C4-2B (cell line): ENCODE results near the gene HK2.

Experiments
- H3K27ac ChIP-seq: fragments of 450-650 bp; 2 replicates; pipeline ENCODE4 v1.5.1; 2017
- ZFX ChIP-seq: fragments of 450-650 bp; IDR thresholded peaks from 2 replicates; pipeline ENCODE4 v1.6.1; 2017
- TF ChIP-seq, protein P1 (sequence below): fragments of 450-650 bp; conservative IDR thresholded peaks from 2 replicates; pipeline ENCODE4 v1.5.1; 2017; ENCODE audit warnings: mild to moderate bottlenecking

HK2 gene

DNA sequence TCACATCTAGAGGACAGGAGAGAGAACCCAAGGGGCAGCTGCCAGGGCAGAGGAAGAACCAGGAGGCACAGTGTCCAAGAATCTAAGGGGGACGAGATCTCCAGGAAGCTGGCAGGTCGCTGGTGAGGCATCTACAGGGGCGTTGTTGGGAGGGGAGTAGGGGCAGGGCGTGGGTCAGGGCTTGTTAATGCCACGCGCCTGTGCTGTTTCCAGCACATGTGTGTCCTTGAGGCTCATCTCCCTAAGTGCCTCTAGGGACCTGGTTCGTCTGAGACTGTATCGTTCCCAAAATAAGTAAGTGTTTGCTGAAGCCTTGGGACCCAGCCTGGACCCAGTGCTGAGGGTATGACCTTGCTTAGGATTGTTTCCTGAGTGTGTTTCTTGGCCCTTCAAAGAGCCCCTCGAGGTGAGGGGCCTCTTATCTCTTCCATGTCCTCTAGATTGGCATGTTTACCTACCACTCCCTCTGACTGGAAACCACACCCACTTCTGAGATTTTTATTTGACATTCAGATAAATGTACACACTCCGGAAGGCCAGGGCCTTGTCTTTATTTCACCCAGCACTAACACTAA is 22.2 kb downstream of the HK2 start:
- H3K27ac ChIP-seq: peak overlapping the region; percentile 49
- TF ChIP-seq, protein P1, sequence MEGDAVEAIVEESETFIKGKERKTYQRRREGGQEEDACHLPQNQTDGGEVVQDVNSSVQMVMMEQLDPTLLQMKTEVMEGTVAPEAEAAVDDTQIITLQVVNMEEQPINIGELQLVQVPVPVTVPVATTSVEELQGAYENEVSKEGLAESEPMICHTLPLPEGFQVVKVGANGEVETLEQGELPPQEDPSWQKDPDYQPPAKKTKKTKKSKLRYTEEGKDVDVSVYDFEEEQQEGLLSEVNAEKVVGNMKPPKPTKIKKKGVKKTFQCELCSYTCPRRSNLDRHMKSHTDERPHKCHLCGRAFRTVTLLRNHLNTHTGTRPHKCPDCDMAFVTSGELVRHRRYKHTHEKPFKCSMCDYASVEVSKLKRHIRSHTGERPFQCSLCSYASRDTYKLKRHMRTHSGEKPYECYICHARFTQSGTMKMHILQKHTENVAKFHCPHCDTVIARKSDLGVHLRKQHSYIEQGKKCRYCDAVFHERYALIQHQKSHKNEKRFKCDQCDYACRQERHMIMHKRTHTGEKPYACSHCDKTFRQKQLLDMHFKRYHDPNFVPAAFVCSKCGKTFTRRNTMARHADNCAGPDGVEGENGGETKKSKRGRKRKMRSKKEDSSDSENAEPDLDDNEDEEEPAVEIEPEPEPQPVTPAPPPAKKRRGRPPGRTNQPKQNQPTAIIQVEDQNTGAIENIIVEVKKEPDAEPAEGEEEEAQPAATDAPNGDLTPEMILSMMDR: no peak
- TF ChIP-seq ZFX: no peak

DNA sequence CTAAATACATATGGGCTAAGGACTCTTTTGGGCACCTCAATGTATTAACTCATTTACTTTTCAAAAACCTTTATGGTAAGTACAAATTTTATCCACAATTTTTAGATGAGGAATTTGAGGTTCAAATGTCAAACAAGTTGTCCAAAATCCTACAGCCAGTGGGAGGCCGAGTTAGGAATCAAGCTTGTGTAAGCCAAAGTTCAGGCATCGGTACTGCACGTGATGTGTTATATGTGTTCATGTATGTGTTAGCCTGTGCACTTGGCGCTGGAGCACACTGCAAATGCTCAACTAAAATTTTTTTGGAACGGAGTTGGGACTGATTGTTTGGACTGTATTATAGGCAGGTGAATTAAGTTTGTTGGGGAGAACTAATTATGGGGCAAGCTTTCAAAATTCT is 22.7 kb downstream of the HK2 start:
- TF ChIP-seq, protein P1: no peak
- TF ChIP-seq ZFX: no peak
- H3K27ac ChIP-seq: no peak overlapping the region

DNA sequence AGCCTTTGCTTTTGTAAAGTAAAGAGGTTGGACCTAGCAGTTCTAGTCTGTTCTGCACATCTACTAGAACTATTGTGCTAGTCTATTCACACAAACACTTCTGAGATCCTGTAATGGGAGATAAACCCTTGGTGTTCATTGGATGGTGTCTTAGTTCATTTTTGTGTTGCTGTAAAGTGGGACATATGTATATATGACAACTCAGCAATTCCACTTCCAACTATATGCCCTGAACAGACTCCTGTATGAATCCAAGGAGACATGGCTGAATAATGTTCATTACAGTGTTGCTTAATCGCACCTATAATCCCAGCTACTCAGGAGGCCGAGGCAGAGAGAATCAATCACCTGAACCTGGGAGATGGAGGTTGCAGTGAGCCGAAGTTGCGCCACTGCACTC is 23.3 kb downstream of the HK2 start:
- TF ChIP-seq, protein P1: no peak
- TF ChIP-seq ZFX: no peak
- no peak overlapping the region for H3K27ac ChIP-seq

DNA sequence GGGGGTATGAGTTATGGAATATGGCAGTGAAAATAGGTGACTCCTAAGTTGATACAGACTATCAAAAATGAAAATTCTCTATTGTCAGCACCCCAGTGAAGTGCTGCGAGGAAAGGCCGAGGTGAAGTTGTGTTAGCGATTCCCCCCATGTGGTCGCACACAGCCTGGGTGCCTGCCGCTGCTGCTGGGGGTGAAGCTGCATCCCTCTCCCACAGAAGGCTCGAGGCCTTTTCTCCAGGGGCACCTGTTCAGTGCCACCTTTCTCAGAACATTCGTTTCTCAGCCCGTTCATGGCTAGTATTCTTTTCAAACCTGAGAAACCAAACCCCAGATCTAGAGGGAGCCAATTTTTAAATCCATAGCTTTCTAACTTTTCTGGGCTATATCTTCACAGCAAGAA is 23.8 kb downstream of the HK2 start:
- no peak for TF ChIP-seq ZFX
- TF ChIP-seq, protein P1: no peak
- H3K27ac ChIP-seq: no peak overlapping the region

DNA sequence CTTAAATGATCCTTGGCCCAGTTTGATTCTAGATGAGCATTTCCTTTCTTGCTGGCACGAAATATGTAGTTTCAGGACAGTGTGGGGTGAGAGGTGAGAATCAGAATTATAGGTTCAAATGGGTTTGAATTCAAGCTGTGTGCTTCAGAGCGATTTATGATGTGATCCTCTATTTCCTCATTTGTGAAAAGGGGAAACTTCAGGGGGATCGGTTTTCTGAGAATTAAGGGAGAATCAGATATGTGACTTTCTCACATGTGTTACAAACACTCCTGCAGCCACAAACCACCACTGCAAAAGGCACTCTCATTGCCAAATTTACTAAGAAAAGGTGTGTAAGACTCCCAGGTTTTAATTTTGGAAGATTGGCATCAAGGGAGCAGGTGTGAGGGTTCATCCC is 24.4 kb downstream of the HK2 start:
- H3K27ac ChIP-seq: no peak overlapping the region
- no peak for TF ChIP-seq ZFX
- TF ChIP-seq, protein P1: no peak

DNA sequence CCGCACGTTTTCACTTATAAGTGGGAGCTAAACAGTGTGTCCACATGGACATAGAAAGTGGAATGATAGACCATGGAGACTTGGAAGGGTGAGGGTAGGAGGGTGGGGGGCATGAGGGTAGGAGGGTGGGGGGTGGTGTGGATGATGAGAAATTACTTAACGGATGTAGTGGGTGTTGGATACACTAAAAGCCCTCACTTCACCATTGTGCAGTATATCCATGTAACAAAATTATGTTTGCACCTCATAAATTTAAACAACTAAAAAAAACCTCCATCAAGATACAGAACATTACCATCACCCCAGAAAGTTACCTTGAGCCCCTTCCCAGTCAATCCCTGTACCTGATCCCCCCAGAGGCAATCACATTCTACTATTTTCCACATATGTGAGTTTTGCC is 26.2 kb downstream of the HK2 start:
- TF ChIP-seq ZFX: no peak
- TF ChIP-seq, protein P1: no peak
- no peak overlapping the region for H3K27ac ChIP-seq

DNA sequence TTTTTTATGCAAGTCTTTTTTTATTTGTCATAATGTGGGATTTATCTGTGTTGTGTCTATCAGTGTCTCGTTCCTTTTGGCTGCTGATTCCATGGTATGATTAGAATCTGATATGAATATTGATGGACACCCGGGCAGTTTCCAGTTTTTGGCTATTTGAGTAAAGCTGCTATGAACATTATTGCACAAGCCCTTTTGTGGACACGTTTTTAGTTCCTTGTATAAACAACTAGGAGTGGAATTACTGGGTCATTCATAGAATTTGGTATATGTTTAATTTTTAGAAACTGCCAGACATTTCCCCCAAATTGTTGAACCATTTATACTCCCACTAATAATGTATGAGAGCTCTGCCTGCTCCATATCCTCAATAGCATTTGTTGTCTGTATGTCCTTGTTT is 26.6 kb downstream of the HK2 start:
- peak overlapping the region; percentile 68 for H3K27ac ChIP-seq
- TF ChIP-seq, protein P1: no peak
- TF ChIP-seq ZFX: no peak
